Measurements from ENCODE around the gene ZNF423.

ZNF423 gene

GRCh38 chr16:49499414-49499785 is 356.5 kb downstream of the ZNF423 start:
- Histone ChIP-seq H4K20me1 (ENCODE audit: control insufficient read depth, insufficient read depth, low read depth, low read length) (no peaks in the 10 kb centered on the region), H3F3A (ENCODE audit: control insufficient read depth, insufficient read depth) (no peaks in the 10 kb centered on the region), H3K79me2 (ENCODE audit: control insufficient read depth, low read length) (no peaks in the 10 kb centered on the region), H3K36me3 (ENCODE audit: control insufficient read depth, low read length) (no peaks in the 10 kb centered on the region), H3K4me3 (ENCODE audit: low read length) (no peak overlapping the region), H3K4me2 (ENCODE audit: low read length) (no peak overlapping the region), H3K9me3 (ENCODE audit: control insufficient read depth, insufficient read depth, low read length) (no peaks in the 10 kb centered on the region), H3K4me1 (ENCODE audit: control insufficient read depth, low read length) (no peaks in the 10 kb centered on the region), H3K27me3 (ENCODE audit: control insufficient read depth, low read length) (no peaks in the 10 kb centered on the region), H3K9me2 (replicated peaks; ENCODE audit: control insufficient read depth, low read length) (no peaks in the 10 kb centered on the region), H3K27ac (ENCODE audit: low read depth, low read length) (no peak overlapping the region)
- TF ChIP-seq EZH2phosphoT487 (IDR thresholded peaks at IDR 0.05; ENCODE audit: borderline replicate concordance, low read length): no peak
- TF ChIP-seq, protein P1, sequence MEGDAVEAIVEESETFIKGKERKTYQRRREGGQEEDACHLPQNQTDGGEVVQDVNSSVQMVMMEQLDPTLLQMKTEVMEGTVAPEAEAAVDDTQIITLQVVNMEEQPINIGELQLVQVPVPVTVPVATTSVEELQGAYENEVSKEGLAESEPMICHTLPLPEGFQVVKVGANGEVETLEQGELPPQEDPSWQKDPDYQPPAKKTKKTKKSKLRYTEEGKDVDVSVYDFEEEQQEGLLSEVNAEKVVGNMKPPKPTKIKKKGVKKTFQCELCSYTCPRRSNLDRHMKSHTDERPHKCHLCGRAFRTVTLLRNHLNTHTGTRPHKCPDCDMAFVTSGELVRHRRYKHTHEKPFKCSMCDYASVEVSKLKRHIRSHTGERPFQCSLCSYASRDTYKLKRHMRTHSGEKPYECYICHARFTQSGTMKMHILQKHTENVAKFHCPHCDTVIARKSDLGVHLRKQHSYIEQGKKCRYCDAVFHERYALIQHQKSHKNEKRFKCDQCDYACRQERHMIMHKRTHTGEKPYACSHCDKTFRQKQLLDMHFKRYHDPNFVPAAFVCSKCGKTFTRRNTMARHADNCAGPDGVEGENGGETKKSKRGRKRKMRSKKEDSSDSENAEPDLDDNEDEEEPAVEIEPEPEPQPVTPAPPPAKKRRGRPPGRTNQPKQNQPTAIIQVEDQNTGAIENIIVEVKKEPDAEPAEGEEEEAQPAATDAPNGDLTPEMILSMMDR (IDR thresholded peaks at IDR 0.05; ENCODE audit: low read depth, low read length, poor library complexity, severe bottlenecking): no peak

DNA sequence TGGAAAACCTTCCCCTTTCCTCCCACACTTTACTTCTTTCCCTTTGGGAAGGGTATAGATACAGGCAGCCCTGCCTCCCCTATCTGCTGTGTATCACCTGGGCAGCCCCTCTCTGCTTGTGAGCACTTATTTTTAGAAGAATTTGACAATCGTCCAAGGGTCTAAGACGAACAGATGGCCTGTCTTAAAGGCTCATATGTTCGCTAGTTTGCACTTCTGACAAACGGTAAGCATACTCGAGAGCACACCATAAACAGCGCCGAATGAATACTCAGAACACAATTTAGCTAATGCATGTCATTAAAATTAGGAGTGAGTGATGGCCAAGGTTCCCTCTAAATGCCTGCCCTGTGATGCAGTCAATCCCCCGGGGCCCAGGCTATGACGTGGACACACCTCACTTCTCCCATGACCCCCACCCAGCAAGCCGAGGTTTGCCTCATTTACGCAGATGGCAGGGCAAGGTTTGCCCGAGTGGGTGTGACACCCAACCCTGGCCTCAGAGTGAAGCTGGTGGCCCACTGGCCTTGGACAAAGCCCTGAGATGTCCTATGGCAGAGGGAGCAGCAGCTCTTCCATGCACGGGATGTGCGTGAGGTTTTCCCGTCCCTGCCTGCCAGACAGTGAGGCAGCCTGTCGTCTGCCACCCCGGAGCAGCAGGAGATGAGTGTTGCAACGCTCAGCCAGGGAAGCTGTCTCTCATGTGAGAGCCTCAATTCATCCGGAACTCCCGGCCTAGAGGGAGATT is 357.1 kb downstream of the ZNF423 start:
- Histone ChIP-seq H3K36me3 (ENCODE audit: control insufficient read depth, low read length) (no peaks in the 10 kb centered on the region), H3K9me3 (ENCODE audit: control insufficient read depth, insufficient read depth, low read length) (no peaks in the 10 kb centered on the region), H3F3A (ENCODE audit: control insufficient read depth, insufficient read depth) (no peaks in the 10 kb centered on the region), H3K4me2 (ENCODE audit: low read length) (no peak overlapping the region), H3K27me3 (ENCODE audit: control insufficient read depth, low read length) (no peaks in the 10 kb centered on the region), H3K9me2 (replicated peaks; ENCODE audit: control insufficient read depth, low read length) (no peaks in the 10 kb centered on the region), H3K79me2 (ENCODE audit: control insufficient read depth, low read length) (no peaks in the 10 kb centered on the region), H3K27ac (ENCODE audit: low read depth, low read length) (no peak overlapping the region), H3K4me3 (ENCODE audit: low read length) (no peak overlapping the region), H4K20me1 (ENCODE audit: control insufficient read depth, insufficient read depth, low read depth, low read length) (no peaks in the 10 kb centered on the region), H3K4me1 (ENCODE audit: control insufficient read depth, low read length) (no peaks in the 10 kb centered on the region)
- no peak for TF ChIP-seq EZH2phosphoT487 (IDR thresholded peaks at IDR 0.05; ENCODE audit: borderline replicate concordance, low read length)
- TF ChIP-seq, protein P1 (IDR thresholded peaks at IDR 0.05; ENCODE audit: low read depth, low read length, poor library complexity, severe bottlenecking): no peak

- Histone ChIP-seq H3F3A (ENCODE audit: control insufficient read depth, insufficient read depth) (no peaks in the 10 kb centered on the region), H3K4me2 (ENCODE audit: low read length) (no peak overlapping the region), H3K9me2 (replicated peaks; ENCODE audit: control insufficient read depth, low read length) (no peaks in the 10 kb centered on the region), H3K36me3 (ENCODE audit: control insufficient read depth, low read length) (no peaks in the 10 kb centered on the region), H3K27ac (ENCODE audit: low read depth, low read length) (no peak overlapping the region), H3K9me3 (ENCODE audit: control insufficient read depth, insufficient read depth, low read length) (no peaks in the 10 kb centered on the region), H3K4me1 (ENCODE audit: control insufficient read depth, low read length) (no peaks in the 10 kb centered on the region), H3K79me2 (ENCODE audit: control insufficient read depth, low read length) (no peaks in the 10 kb centered on the region), H3K27me3 (ENCODE audit: control insufficient read depth, low read length) (no peaks in the 10 kb centered on the region), H3K4me3 (ENCODE audit: low read length) (no peak overlapping the region), H4K20me1 (ENCODE audit: control insufficient read depth, insufficient read depth, low read depth, low read length) (no peaks in the 10 kb centered on the region)
- no peak for TF ChIP-seq EZH2phosphoT487 (IDR thresholded peaks at IDR 0.05; ENCODE audit: borderline replicate concordance, low read length)
- TF ChIP-seq, protein P1 (IDR thresholded peaks at IDR 0.05; ENCODE audit: low read depth, low read length, poor library complexity, severe bottlenecking): no peak
Measured at GRCh38 chr16:49498264-49498663, 357.6 kb downstream of the ZNF423 start.

Data from DOHH2 (cell line).